Stimulated activated CD4-positive, alpha-beta T cell treated with anti-CD3 and anti-CD28 coated beads, TNF-alpha, amount 100 ng/mL, for 1 hour (primary cell): ENCODE measurements around the gene POFUT2.

Experiments
- DNase-seq, 3 donors: peaks; one replicate each; pipeline ENCODE4 v3.0.0-alpha.2; 2020; ENCODE audit warnings: low read depth in 3 of 3, low spot score in 1 of 3

The POFUT2 gene, protein sequence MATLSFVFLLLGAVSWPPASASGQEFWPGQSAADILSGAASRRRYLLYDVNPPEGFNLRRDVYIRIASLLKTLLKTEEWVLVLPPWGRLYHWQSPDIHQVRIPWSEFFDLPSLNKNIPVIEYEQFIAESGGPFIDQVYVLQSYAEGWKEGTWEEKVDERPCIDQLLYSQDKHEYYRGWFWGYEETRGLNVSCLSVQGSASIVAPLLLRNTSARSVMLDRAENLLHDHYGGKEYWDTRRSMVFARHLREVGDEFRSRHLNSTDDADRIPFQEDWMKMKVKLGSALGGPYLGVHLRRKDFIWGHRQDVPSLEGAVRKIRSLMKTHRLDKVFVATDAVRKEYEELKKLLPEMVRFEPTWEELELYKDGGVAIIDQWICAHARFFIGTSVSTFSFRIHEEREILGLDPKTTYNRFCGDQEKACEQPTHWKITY

DNA sequence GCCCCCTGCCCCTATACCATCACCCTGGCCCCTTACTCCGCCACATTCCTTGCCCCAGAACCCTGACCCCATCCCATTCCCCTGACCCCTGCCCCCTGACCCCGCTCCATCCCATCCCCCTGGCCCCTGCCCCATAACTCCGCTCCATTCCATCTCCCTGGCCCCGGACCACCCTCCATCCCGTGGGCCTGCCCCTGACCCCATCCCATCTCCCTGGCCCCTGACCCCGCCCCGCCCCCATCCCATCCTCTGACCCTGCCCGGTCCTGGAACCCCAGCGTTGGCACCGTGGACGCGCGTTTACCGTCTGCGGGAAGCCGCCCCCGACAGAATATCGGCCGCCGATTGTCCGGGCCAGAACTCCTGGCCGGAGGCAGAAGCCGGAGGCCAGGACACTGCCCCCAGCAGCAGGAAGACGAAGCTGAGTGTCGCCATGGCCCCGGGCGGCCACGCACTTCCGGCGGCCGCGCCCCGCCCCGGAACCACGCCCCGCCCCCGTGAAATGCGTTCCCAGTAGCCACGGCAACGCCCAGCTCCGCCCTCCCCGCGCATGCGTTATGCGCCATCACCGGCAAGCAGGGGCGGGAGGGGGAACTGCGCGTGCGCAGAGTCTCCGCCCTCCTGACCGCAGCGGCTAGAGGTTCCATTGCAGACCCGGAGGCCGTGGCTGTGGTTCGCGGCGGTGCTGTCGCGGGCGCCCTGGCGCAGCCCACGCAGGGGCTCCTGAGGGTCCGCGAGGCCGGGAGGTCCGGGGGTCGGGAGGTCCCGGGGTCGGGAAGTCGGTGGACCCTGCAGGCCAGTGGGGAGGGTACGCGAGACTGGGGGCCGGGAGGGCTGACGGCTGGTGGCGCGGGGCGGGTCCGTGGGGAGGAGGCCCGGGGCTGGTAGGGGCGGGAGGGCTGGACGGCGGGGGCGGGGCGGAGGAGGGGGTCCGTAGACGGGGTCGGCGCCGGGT is at the start of gene POFUT2:
Gene POFUT2 (minus strand): TSS at position 458 of the 954 bp plus-strand sequence. CDS start 24 bp downstream, at position 434.
- peak; percentile 98 to 100 (median 99) for DNase-seq

DNA sequence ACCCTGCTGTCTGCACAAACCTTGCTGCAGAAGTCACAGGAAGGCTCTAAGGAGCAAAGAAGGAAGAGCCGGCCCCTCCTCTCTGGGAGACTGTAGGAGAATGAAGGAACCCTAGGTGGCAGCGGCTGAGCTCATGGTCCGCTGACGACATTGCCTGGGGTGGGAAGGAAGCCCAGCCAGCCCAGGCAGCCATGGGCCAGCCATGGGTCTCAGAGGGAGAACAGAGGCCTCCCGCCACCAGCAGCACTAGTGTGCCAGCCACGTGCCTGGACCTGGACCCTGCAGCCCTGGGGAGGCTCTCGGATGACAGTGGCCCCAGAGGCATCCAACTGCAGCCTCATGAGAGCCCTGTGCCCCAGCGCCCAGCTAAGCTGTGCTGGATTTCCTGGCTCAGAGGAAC is 49.2 kb upstream of the POFUT2 start:
- DNase-seq, result no peak

DNA sequence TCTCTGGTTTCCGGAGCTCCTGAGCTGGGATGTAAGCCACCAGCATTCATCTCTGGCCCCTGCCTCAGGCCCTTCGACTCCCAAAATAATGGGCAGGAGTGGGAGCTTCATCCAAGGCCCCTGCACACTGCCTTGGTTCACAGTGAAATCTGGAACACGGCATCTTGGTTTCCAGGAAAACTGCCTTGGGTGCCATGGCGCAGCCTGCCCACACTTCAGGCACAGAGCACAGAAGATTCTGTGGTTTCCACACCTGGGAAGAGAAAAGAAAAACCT is 48.8 kb upstream of the POFUT2 start:
- no peak for DNase-seq

DNA sequence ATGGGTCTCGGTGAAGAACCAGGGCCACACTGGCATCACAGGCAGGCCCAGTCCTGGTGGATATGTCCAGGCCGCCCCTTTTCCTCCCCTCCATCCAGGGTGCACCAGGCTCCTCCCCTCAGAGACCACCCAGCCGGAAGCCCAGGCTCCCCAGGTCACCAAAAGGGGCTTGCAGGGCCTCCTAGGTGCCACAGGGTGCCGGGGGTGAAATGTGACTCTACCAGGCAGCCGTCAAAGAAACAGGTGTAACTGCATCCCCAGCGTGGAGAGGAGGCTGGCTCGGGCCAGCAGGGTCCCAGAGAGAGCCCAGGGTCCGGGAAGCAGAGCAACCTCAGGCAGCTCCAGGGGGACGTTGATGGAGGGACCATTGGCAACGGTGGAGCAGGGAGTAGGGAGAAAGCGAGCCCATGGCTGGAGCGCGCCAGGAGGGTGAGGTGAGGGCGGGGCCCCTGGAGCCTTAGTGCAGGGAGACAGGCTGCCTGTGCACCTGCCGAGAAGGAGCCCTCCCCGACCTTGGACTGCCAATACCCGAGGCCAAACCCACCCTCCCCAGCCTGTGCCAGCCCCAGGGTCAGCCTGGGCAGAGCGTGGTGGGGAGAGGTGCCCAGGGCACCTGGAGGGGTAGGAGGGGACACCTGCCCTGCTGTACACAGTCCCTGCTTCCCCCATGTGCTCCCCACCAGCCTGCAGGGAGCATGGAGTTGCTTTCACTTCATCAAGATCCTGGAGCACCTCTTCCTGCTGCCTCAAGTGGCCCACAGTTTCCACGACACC is 48.3 kb upstream of the POFUT2 start:
- no peak for DNase-seq

DNA sequence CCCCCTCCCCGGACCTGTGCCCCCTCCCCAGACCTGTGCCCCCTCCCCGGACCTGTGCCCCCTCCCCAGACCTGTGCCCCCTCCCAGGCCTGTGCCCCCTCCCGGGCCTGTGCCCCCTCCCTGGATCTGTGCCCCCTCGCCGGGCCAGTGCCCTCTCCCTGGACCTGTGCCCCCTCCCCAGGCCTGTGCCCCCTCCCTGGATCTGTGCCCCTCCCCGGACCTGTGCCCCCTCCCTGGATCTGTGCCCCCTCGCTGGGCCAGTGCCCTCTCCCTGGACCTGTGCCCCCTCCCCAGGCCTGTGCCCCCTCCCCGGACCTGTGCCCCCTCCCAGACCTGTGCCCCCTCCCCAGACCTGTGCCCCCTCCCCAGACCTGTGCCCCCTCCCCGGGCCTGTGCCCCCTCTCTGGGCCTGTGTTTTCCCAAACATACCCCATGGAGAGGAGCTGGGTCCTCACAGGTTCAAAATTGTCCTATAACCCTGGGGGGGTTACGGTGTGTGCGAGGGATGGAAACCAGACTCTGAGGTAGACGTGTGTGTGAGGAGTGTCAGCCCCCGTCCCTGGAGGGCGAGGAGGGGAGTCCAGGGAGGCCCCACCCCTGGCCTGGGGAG is 47.6 kb upstream of the POFUT2 start:
- DNase-seq, result no peak

DNA sequence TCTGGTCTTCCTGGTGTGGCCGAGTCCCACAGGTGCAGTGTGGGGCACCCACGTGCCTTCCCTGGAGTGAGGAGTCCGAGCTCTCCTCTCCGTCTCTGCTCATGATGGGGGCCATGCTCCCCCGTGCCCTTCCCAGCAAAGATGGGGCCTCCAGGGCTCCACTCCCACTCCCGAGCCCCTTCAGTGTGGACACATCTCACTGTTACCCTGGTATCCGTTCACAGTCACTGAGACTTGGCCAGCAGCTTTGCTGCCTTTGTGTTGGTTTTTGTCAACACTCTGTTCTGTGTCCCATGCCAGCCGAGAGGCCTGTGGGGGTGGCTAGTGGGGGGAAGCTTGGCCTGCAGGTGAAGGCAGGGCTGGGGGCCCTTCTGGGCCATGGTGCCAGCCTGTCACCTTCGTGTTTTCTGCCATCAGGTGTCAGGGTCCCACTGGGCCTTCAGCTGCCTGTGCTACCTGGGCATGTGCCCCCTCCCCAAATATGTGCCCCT is 46.9 kb upstream of the POFUT2 start:
- DNase-seq, result no peak

DNA sequence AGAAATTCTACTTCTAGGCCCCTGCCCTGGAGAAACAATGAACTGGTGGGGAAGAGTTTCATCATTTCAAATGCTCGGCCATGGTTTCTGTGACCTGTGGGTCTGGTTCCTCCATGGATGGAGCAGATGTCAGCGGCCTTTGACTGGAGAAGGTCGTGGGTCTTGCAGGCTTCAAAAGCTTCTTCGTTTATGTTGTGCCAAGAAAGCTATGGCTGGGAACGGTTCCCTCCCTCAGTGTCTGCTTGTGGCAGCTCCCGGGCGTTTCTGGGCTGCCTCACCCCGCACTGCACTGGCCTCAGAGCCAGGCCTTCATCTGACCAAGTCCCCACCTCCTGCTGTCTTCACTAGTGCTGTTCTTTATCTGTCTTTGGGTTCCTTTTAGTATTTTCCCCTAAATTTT is 46.4 kb upstream of the POFUT2 start:
- DNase-seq, result no peak

DNA sequence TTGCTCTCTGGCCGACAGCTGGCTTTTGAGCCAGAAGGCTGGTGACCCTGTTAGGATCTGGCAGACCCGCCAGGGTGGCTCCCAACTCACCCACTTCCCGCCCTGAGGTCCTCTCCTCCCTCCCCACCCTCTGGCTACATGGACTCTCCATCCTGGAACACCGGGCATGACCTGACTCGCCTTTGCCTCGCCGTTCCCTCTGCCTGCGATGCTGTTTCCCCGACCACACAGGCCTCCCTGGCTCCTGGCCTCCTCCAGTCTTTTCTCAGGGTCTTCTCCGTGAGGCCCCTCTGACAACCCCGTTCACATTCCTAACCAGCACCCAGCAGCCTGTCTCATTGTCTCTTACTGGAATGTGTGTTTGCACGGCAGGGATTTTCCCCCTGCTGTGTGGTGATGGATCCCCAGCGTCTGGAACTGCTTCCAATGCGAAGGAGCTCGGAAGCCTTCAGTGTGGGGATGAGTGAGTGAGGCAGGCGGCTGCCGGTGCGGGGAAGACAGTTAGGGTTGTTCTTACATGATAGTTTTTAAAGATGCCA is 46.0 kb upstream of the POFUT2 start:
- no peak for DNase-seq

DNA sequence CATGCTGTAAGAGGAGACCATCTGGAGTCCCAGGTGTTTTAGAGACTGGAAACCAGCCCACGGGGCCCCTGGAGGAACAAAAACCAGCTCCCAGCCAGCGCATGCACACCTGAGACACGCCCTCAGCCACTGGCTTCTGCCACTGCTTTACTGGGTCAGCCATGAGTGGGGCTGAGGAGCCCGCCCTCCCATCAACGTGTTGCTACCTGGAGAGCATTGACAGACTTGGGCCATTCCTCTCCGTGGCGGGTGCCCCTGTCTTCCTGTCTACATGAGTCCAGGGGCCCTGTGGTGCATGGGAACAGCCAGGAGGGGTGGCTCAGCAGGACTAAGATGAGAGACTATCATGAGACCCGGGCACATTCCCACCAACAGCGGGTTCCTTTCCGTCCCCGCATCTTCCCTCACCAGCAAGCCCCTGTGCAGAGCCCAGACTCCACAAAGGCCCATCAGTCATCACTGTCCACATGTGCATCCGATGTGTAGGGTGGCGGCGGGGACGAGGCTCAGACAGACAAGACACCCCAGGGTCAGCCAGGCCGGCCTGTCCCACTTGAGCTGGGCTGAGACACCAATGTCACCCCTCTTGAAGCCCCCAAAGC is 45.4 kb upstream of the POFUT2 start:
- no peak for DNase-seq

DNA sequence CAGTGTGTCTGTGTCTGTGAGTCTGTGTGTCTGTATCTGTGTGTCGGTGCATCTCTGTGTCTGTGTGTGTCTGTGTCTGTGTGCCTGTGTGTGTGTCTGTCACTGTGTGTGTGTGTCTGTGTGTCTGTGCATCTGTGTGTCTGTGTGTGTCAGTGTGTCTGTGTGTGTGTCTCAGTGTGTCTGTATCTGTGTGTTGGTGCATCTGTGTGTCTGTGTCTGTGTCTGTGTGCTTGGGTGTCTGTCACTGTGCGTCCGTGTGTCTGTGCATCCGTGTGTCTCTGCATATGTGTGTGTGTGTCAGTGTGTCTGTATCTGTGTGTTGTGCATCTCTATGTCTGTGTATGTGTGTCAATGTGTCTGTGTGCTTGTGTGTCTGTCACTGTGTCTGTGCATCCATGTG is 44.7 kb upstream of the POFUT2 start:
- no peak for DNase-seq

DNA sequence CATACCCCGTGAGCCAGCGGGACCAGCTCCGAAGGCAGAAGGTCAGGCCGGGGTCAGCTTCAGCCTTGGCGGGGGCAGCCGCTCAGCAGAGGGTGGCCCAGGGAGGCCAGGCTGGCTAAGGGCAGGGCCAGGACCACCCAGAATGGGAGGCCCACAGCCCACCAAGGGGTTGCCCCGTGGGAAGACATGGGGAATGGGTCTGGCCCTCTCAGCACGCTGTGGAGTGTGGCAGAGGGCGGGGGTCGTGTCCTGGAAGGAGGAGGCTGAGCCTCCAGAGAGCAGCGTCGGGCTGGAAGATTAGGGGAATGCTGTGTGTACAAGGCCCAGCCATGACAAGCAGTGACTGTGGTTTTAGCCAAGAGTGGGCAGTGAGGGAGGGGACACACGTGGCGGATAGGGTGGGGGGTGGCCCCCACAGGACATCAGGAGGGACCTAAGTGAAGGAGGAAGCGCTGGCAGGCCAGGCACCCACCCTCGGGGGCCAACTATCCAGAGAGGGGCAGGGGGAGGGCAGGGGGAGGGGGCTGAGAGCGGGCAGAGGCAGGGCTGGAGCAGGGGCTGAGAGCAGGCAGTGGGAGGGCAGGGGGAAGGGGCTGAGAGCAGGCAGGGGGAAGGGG is 43.9 kb upstream of the POFUT2 start:
- no peak for DNase-seq

DNA sequence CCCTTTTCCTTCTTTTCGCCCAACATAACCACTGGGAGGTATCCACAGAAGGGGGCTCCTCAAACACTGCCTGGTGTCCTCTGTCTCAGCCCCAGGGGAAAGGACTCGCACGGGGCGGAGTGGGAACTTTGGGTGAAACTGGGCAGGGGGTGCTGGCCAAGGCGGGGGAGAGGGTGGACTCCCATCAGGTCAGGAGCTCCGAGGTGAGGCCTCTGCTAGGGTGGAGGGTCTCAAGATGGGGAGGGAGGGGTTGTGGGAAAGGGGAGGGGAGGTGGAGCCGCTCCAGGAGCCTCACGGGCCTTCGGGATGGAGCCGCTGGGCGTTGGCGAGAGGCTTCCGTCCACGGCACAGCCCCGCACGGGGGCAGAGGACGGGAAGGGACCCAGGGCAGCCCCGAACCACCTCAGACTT is 43.2 kb upstream of the POFUT2 start:
- no peak for DNase-seq

DNA sequence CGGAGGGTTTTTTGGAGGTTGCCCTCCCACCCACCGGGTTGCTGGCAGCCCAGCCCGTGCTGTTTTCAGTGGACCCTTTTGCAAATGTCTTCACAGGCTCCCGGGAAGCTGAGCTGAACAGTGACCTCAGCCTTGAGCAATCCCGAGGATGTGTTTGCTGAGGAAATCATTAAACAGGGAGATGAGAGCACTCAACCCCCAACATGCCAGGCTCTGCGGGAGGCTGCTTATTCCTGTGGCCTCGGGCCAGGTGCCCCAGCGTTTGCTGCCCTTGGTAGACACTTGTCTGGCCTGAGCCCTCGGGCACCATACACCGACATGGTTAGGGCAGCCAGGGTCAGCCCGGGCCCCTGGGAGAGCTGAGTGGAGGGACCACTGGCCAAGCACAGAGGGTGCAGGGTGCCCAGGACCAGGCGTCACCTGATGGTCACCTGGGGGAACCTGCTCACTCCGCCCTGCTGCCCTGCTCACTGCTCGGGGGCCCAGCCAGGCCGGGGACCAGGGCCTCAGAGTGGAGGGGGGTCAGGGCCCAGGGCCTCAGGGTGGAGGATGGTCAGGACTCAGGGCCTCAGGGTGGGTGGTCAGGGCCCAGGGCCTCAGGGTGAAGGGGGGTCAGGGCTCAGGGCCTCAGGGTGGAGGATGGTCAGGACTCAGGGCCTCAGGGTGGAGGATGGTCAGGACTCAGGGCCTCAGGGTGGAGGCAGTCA is 42.5 kb upstream of the POFUT2 start:
- DNase-seq, result no peak

DNA sequence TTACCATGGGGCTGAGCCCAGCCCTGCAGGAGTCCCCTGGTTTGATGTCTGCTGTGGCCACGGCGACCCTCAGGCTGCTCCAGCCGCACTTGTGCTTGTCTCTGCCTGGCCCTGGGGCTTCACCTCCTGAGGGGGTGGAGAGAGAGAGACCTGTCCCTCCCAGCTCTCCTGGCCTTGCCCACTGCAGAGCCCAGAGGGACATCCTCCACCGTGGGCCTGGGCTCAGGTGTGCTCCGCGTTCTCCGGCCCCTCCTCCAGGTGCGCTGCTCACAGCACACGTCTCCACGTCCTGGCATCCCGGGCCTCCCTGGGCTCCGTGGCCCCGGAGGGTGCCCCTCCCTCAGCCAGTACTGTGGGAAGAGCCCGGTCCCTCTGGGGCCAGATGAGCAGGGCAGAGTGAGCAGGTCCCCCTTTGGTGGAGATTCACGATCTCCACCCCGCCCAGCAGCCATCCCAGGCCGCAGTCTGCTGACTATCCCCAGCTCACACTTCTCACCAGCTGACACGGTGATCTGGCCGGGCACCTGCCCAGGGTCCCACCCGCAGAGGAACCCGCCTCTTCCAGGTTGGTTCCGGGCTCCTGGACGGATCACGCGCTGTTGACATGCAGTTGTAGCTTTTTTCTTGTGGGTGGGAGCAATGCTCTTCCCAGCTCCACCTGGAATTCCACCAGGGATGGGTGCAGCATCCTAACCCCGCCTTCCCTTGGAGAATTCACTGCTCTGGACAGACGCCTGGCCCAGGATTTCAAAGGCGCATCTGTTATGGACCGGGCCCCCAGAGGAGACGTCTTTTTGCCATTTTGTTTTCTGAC is 41.8 kb upstream of the POFUT2 start:
- no peak for DNase-seq

DNA sequence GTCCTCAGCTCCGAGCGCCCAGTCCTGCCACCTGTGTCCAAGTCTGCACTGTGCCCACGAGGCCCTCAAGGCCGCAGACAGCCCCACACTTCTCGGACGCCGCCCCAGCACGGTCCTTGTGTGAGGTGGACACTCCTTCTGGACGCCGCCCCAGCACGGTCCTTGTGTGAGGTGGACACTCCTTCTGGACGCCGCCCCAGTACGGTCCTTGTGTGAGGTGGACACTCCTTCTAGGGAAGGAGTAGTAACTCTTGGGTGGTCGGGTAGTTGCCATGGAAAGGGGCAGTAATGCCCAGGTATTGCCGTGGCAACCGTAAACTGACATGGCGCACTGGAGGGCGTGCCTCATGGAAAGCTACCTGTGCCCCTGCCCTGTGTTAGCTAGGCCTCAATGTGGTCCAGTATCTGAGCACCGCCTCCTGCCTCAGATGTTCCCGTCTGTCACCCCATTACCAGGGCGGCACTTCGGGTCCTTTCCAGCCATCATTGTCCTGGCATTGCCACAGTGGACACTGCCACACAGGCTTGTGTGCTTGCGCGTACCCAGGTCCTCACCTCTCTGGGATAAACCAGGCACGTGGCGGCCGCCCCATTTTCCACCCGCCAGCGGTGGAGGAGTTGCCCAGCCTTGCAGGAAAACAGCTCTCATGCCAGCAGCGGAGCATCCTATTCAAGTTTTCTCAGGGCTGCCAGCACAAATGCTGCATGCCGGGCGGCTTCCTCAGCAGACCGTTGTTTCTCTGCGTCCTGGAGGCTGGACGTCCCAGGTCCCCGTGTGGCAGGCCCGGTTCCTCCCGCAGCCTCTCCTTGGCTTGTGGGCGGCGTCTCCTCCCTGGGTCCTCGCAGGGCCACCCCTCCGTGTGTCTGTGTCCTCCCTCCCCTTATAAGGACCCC is 40.8 kb upstream of the POFUT2 start:
- DNase-seq, result no peak

DNA sequence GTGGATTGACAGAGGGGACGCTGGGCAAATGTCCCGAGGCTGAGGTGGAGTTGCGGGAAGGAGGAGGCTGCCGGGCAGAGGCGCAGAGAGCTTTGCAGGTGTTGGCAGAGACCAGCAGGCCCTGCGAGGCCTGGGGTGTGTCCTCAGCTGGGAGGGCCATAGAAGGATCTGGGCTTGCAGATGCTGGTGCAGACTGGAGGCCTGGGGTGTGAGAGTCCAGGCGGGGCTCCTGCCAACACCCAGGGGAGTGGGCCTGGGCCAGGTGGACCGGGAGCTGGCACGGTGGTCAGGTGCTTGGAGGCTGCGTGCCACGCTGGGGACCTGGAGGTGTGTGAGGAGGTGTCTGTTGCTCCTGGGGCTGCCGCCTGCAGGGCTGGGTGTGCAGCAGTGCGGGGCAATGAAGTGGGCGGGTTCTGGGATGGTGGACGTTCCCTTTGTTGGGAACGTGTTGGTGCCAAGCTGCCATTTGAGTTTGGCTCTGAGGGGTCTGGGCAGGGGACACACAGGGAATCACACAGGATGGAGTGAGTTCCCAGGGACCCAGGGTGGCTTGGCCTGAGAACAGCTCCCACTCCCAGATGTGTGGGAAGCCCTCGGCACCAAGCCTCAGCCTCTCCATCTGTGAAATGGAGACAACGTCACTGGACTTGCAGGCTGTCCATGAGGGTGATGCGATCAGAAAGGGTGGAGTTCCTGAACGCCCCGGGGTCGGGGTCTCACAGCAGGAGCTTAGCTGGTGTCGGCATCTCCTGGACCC is 39.9 kb upstream of the POFUT2 start:
- DNase-seq, result no peak
